ENCODE data around the gene B4GALT7.
A peak's percentile ranks its signal among the peaks of the same experiment; 100 is the strongest.

The B4GALT7 gene

GRCh38 chr5:177599731-177600507 lies at the start of gene B4GALT7:
Gene B4GALT7, plus strand, starts transcription at chr5:177600132. Its CDS starts 79 bp downstream, at chr5:177600211.
- Histone ChIP-seq H3K27ac (peak within 1 kb of the TSS; percentile 85 to 98), H3K9me3 (no peaks in the 10 kb centered on the region), H3K36me3 (peaks cover 17 to 34% (median 19%) of the 10 kb centered on the region in 3 donors), H3K4me3 (peak within 1 kb of the TSS; percentile 84 to 89), H3K27me3 (no peaks in the 10 kb centered on the region), H3K4me1 (peaks cover 0 to 32% (median 18%) of the 10 kb centered on the region in 4 donors)
- intact Hi-C loops (cut with DNase I; ENCODE audit: low total_unique reads) = loop anchor here (5.0 to 10.0 kb wide), 2 partner anchors 43 to 555 kb away; partner anchors contain the start of gene NHP2
- TF ChIP-seq CTCF (IDR thresholded peaks at IDR 0.05) = peak in 1 of 2 experiments; percentile 24
- DNase-seq = peak; percentile 78 to 89

- peak overlapping the region; percentile 98 to 100 for H3K4me3 ChIP-seq
- intact Hi-C loops (cut with DNase I; ENCODE audit: low total_unique reads) = no loop called here
- H3K4me1 ChIP-seq = peaks cover 0 to 46% (median 24%) of the 10 kb centered on the region in 4 donors
- DNase-seq = no peak
- TF ChIP-seq CTCF (IDR thresholded peaks at IDR 0.05) = no peak
- peak overlapping the region; percentile 92 to 95 for H3K27ac ChIP-seq
- H3K27me3 ChIP-seq = no peaks in the 10 kb centered on the region
- no peaks in the 10 kb centered on the region for H3K9me3 ChIP-seq
- peaks cover 0 to 6% (median 0%) of the 10 kb centered on the region in 3 donors for H3K36me3 ChIP-seq
Measured at GRCh38 chr5:177552839-177553455, 47.0 kb upstream of the B4GALT7 start.

GRCh38 chr5:177553671-177554429 lies 46.1 kb upstream of the B4GALT7 start:
- peaks cover 0 to 37% (median 19%) of the 10 kb centered on the region in 4 donors for H3K4me1 ChIP-seq
- H3K4me3 ChIP-seq = peak overlapping the region; percentile 98 to 100
- no peaks in the 10 kb centered on the region for H3K27me3 ChIP-seq
- H3K9me3 ChIP-seq = no peaks in the 10 kb centered on the region
- peak overlapping the region; percentile 92 to 95 for H3K27ac ChIP-seq
- DNase-seq = peak in 1 of 2 donors; percentile 77
- peaks cover 0 to 6% (median 0%) of the 10 kb centered on the region in 3 donors for H3K36me3 ChIP-seq
- intact Hi-C loops (cut with DNase I; ENCODE audit: low total_unique reads) = no loop called here
- TF ChIP-seq CTCF (IDR thresholded peaks at IDR 0.05) = no peak

GRCh38 chr5:177554474-177555111 lies 45.3 kb upstream of the B4GALT7 start, which contains the start of gene FAM193B:
Gene FAM193B, minus strand, starts transcription at chr5:177554563. Its CDS starts 105 bp downstream, at chr5:177554458.
- DNase-seq = peak; percentile 91 to 95
- intact Hi-C loops (cut with DNase I; ENCODE audit: low total_unique reads) = loop anchor here (5.0 kb wide), 1 partner anchor 48 kb away; the partner anchor contains the start of gene B4GALT7

More at GRCh38 chr5:177554474-177555111, 45.3 kb upstream of the B4GALT7 start, which contains the start of gene FAM193B:
- Histone ChIP-seq H3K9me3 (no peaks in the 10 kb centered on the region), H3K36me3 (peaks cover 0 to 6% (median 0%) of the 10 kb centered on the region in 3 donors), H3K27me3 (no peaks in the 10 kb centered on the region), H3K4me3 (peak within 1 kb of the TSS; percentile 98 to 100), H3K4me1 (peaks cover 0 to 36% (median 18%) of the 10 kb centered on the region in 4 donors), H3K27ac (peak within 1 kb of the TSS; percentile 92 to 95)
- peak in 1 of 2 experiments; percentile 31 for TF ChIP-seq CTCF (IDR thresholded peaks at IDR 0.05)

Measured in tibial artery (tissue), 4 donors.